Regular cardiac myocyte (primary cell): ENCODE measurements around the gene FASTK. TPM values are rescaled to one million over a fixed set of nuclear protein-coding genes. Genes with fewer than 3 reads are reported as not detected.

ENCODE experiments used
- total RNA-seq: library from RNA; depleted of rRNA; stranded (reverse); fragments of >200 nt; gene quantifications from 2 replicates; pipeline ENCODE4 v1.2.3, GENCODE V29; 2014

The FASTK gene
- 68.2 and 83.2 TPM in 2 replicates for total RNA-seq

GRCh38 chr7:151080522-151081169 lies at the start of gene FASTK:
Gene FASTK, minus strand, starts transcription at chr7:151080809. Its CDS starts 43 bp downstream, at chr7:151080766.

DNA sequence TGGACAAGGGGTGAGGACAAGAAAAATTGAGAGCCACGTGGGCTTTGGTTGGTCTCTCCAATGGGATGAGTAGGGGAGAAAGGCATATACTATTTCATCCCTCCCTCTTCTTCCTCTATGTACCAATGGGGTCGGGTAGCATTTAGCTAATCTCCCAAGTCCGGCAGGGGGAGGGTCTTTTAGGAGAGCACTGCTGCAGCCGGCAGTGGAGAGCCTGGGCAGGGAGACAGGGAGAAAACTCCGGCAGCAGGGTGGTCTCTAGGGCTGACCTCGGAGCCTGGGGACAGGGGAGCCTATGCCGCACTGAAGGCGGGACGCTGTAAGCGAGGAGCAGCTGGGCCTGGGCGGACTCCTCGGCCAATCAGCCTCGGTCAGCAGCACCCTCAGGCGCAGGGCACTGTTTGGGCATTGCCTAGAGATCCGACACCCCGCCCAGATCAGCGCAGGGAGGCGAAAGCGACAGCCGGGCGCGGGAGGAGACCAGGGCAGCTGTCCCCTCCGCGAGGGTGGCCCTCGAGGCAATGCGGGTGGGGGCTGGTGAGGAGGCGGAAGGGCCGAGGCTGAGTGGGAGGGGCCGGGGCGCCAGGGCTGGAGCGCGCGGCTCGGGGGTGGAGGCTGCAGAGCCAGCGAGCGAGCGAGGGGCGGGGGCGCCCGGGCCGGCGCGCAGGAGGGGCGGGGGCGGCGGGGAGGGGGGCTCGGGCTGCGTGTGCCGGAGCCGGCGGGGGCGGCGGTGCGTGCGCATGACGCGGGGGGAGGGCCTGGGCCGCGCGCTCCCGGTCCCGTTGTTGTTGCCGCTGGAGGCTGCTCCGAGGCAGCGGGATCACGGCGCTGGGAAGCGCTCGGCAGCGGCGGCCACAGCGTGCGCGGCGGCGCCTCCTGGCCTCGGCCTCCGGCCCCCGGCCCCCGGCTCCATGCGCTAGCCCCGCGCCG lies 5.3 kb upstream of the FASTK start, which contains the start of gene AGAP3:
TSS of gene AGAP3 (plus strand) at position 785 of the 930 bp plus-strand sequence. CDS start 267 bp downstream, outside the sequence.

GRCh38 chr7:151083071-151083823 lies 2.6 kb upstream of the FASTK start, which contains the start of gene TMUB1:
Gene TMUB1, minus strand, starts transcription at chr7:151083493. Its CDS starts 930 bp downstream, at chr7:151082563.

GRCh38 chr7:151059367-151060112 lies 21.1 kb downstream of the FASTK start, which contains the start of gene SLC4A2:
Gene SLC4A2, plus strand, starts transcription at chr7:151059589. Its CDS starts 2,399 bp downstream, at chr7:151061988.

DNA sequence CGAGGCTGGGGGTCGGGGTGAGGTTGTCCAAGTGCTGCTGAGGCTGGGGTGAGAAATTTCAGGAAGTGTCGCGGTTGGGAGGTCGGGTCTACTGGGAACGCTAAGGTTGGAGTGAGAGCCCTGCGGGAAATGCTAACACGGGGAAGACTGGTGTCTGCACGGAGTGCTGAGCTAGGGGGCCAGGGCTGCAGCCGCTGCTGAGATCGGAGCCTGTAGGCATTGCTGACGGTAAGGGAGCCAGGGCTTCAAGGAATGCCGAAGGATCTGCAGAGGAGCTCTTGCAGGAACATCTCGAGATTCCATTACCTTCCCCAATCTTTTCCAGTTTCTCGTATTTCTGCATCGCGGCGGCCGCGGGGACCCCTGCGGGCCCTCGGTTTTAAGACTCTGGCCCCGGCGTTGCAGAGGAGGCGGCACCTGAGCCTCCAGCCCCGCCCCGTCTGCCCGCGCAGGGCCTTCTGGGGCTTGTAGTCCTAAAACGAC lies 23.1 kb downstream of the FASTK start, which contains the start of gene CDK5:
TSS of gene CDK5 (minus strand) at position 392 of the 483 bp plus-strand sequence. CDS start at position 343, 49 bp downstream.

DNA sequence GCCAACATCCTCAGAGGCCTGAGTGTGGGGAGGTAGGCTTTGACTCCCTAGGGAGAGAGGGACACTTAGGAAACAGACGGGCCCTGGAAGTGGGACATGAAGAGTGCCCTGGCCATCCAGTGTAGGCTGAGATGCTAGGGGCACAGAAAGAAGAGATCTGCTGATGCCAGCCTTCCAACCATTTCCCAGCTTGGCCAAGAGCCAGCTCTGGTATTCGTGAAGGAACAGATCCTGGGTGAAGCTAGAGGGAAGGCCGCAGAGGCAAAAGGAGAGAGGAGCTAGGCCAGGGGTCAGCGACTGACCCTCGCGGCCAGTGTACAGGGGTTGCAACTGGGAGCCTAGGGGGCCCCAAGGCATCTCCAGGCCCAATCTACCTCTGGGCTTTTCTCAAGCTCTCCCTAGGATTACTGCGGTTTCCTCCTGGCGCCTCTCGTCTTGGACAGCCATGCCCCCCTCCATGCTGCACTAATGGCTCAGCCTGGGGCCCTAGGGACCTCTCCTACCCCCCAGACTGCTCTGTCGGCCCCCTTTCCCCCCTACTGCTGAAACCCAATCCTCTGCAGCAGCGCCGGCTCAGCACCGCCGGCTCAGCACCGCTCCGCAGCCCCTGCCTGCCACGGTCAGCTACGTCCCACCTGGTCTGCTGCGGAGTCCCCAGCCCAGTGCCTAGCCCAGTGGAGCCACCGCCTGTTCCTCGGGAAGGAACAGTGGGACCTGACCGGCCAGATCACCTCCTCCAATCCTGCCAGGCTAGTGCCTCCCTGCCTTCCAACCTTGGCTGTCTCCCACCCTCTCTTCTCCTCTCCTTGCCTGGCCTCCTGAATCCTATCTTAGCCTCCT lies 32.4 kb downstream of the FASTK start, which contains the start of gene ASIC3:
TSS of gene ASIC3 (plus strand) at position 556 of the 840 bp plus-strand sequence. CDS start 355 bp downstream, outside the sequence.

DNA sequence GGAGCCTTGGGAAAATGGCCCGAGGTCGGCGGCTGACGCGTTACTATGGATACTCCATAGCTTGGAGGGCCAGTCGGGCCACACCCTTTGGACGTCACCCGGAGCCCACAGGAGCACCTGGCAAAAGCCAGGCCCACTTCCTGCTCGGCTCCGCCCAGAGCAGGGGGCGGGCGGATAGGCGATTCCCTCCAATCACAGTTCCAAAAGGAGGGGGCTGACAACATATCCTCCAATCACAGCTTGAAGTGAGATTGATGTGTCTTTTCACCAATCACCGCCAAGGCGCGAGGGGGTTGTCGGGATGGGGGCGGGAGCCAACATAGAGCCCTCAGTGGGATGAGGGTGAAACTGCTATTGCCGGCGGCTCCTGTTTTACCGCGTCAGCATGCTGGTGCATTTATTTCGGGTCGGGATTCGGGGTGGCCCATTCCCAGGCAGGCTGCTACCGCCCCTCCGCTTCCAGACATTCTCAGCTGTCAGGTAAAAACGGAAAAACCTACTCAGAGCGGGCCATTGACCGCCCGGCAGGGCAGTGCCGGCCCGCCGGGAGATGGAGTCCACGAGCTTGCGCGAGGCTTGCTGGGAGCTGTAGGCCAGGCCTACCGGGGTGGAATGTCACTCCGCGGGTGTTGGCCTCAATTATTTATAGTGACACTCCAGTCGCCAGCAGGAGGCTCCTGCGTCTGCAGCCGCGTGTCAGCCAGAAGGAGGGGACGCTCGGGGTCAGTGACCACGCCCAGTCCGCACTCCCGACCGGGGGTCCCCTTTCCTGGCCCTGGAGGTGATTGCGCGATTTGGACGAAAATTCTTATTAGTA lies 52.3 kb downstream of the FASTK start, which contains the start of gene ABCB8:
TSS of gene ABCB8 (plus strand) at position 320 of the 817 bp plus-strand sequence. CDS start at position 386, 66 bp downstream.

Other genes starting within 250 kb of the FASTK start
- not detected in 2 replicates for gene AOC1, start 228.3 kb downstream of the FASTK start, total RNA-seq
- gene KCNH2, start 102.5 kb downstream of the FASTK start, total RNA-seq = not detected in 2 replicates
- 1.1 and 5.8 TPM in 2 replicates for gene NOS3, start 89.8 kb downstream of the FASTK start, total RNA-seq
- gene ATG9B, start 56.3 kb downstream of the FASTK start, total RNA-seq = under 0.01 and 2.0 TPM in 2 replicates
- 26.5 and 37.4 TPM in 2 replicates for gene ABCB8, start 52.4 kb downstream of the FASTK start, total RNA-seq
- under 0.01 and 0.19 TPM in 2 replicates for gene ASIC3, start 32.3 kb downstream of the FASTK start, total RNA-seq
- gene CDK5, start 22.9 kb downstream of the FASTK start, total RNA-seq = 18.9 and 23.4 TPM in 2 replicates
- 71.6 and 91.4 TPM in 2 replicates for gene SLC4A2, start 21.2 kb downstream of the FASTK start, total RNA-seq
- 20.6 and 25.9 TPM in 2 replicates for gene TMUB1, start 2.7 kb upstream of the FASTK start, total RNA-seq
- gene AGAP3, start 5.7 kb upstream of the FASTK start, total RNA-seq = 42.8 and 45.9 TPM in 2 replicates
- not detected in 2 replicates for gene GBX1, start 86.9 kb upstream of the FASTK start, total RNA-seq
- gene ASB10, start 106.4 kb upstream of the FASTK start, total RNA-seq = not detected in 2 replicates
- not detected in 2 replicates for gene H2BK1, start 129.7 kb upstream of the FASTK start, total RNA-seq
- gene ABCF2, start 146.4 kb upstream of the FASTK start, total RNA-seq = 64.5 and 101 TPM in 2 replicates
- gene CHPF2, start 151.7 kb upstream of the FASTK start, total RNA-seq = 69.0 and 92.5 TPM in 2 replicates
- 30.3 and 39.7 TPM in 2 replicates for gene SMARCD3, start 167.9 kb upstream of the FASTK start, total RNA-seq